Measurements from ENCODE around the gene WDR41.

DNA sequence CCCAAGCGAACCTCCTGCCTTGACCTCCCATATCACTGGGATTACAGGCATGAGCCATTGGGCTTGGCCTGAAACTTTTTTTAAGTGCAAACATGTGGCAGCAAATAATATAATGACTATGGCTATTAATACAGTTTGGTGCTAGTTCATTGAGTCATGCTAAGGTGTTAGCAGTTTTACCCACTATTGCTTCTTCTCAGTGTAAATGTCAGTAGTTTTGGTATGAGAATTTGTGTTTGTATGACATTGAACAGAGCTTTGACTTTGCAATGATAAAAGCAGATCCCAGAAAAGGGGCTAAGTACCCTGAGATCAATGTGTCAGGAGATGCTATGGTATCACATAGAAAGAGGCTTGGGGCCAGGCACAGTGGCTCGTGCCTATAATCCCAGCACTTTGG lies 67.2 kb downstream of the WDR41 start:
- TF ChIP-seq ZFP30 (CRISPR knock-in tag; IDR thresholded peaks at IDR 0.05): no peak
- TF ChIP-seq, protein P1, sequence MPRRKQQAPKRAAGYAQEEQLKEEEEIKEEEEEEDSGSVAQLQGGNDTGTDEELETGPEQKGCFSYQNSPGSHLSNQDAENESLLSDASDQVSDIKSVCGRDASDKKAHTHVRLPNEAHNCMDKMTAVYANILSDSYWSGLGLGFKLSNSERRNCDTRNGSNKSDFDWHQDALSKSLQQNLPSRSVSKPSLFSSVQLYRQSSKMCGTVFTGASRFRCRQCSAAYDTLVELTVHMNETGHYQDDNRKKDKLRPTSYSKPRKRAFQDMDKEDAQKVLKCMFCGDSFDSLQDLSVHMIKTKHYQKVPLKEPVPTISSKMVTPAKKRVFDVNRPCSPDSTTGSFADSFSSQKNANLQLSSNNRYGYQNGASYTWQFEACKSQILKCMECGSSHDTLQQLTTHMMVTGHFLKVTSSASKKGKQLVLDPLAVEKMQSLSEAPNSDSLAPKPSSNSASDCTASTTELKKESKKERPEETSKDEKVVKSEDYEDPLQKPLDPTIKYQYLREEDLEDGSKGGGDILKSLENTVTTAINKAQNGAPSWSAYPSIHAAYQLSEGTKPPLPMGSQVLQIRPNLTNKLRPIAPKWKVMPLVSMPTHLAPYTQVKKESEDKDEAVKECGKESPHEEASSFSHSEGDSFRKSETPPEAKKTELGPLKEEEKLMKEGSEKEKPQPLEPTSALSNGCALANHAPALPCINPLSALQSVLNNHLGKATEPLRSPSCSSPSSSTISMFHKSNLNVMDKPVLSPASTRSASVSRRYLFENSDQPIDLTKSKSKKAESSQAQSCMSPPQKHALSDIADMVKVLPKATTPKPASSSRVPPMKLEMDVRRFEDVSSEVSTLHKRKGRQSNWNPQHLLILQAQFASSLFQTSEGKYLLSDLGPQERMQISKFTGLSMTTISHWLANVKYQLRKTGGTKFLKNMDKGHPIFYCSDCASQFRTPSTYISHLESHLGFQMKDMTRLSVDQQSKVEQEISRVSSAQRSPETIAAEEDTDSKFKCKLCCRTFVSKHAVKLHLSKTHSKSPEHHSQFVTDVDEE (CRISPR knock-in tag; IDR thresholded peaks at IDR 0.05): no peak

Measured in SK-N-SH treated with all-trans-retinoic acid at 6 μM for 48 hours (cell line).